Vagina (tissue), 2 donors: Measurements from ENCODE around the gene TLE3. TPM values are rescaled to one million over a fixed set of nuclear protein-coding genes. Genes with fewer than 3 reads are reported as not detected.

ENCODE experiments used
- DNase-seq, 2 donors: peaks; one replicate each; pipeline ENCODE4 v3.0.0-alpha.2; 2017; ENCODE audit errors: extremely low spot score in 2 of 2
- H3K27ac ChIP-seq: fragments of 200-600 bp; sonication (generic); one replicate; pipeline ENCODE4 v1.5.1; 2019
- H3K27me3 ChIP-seq: fragments of 200-600 bp; sonication (generic); one replicate; pipeline ENCODE4 v1.5.1; 2019
- H3K36me3 ChIP-seq, 2 donors: fragments of 200-600 bp; sonication (generic); one replicate each; pipeline ENCODE4 v1.5.1; 2017 to 2019
- H3K4me1 ChIP-seq: fragments of 200-600 bp; sonication (generic); one replicate; pipeline ENCODE4 v1.5.1; 2019
- H3K4me3 ChIP-seq, 2 donors: fragments of 200-600 bp; sonication (generic); 1 replicate in 1 of 2; 2 replicates in 1 of 2; pipeline ENCODE4 v1.5.1; 2016 to 2019
- H3K9me3 ChIP-seq: fragments of 200-600 bp; sonication (generic); one replicate; pipeline ENCODE4 v1.5.1; 2019
- CTCF ChIP-seq, 3 experiments: fragments of 450-650 bp in 2 of 3; fragments of 200-600 bp in 1 of 3; sonication (generic) in 1 of 3; IDR thresholded peaks; one replicate each; pipeline ENCODE4 v1.5.1; 2017 to 2019; ENCODE audit warnings: antibody characterized with exemption in 3 of 3, mild to moderate bottlenecking in 2 of 3, moderate library complexity in 2 of 3
- POLR2A ChIP-seq, 2 donors: fragments of 450-650 bp; IDR thresholded peaks; one replicate each; pipeline ENCODE4 v1.6.1; 2017; ENCODE audit warnings: antibody characterized with exemption in 2 of 2, mild to moderate bottlenecking in 2 of 2, moderate library complexity in 2 of 2
- POLR2AphosphoS5 ChIP-seq, 2 donors: sonication (generic); formaldehyde crosslinking; IDR thresholded peaks; one replicate each; pipeline ENCODE4 v1.9.0; 2017; ENCODE audit warnings: antibody characterized with exemption in 2 of 2, mild to moderate bottlenecking in 2 of 2, low read depth in 1 of 2; ENCODE audit not compliant: insufficient read depth in 1 of 2
- intact Hi-C: fragments of 100-400 bp; cut with DNase I; formaldehyde crosslinking; loops from one replicate; pipeline ENCODE4 v1.15.1; 2023
- total RNA-seq: library from RNA; depleted of rRNA; stranded (reverse); fragments of >200 nt; gene quantifications from one replicate; pipeline ENCODE4 v1.2.3, GENCODE V29; 2016

Gene TLE3
- total RNA-seq, 1 donor from 2014 or later, result 64.6 TPM

DNA sequence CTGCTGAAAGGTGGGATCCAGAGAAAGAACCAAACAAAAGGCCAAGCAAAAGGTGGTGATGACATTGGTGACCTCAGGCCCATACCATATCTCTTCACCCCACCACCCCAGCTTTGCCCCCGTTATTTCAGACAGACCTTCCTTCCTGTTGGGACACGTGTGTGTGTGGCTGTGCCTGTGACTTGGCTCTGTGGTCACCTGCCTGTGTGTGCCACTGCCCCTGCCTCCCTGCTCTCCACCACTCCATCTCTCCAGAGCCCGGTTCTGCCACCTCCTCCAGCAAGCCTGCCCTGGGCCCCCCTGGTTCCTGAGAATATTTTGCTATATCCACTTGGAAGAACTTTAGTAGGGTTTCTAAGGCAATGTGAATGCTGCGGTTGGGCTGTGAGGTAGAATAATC lies 28.6 kb upstream of the TLE3 start:
- no peak for DNase-seq
- Histone ChIP-seq H3K4me1 (peaks cover 20% of the 10 kb centered on the region), H3K9me3 (no peaks in the 10 kb centered on the region), H3K27ac (no peak overlapping the region), H3K27me3 (no peaks in the 10 kb centered on the region), H3K36me3 (no peaks in the 10 kb centered on the region), H3K4me3 (no peak overlapping the region)
- TF ChIP-seq CTCF (IDR thresholded peaks at IDR 0.05), result no peak
- TF ChIP-seq POLR2AphosphoS5 (IDR thresholded peaks at IDR 0.05; ENCODE audit: insufficient read depth in 1 of 2, low read depth in 1 of 2), result no peak
- no peak for TF ChIP-seq POLR2A (IDR thresholded peaks at IDR 0.05)
- intact Hi-C loops, result no loop called here

DNA sequence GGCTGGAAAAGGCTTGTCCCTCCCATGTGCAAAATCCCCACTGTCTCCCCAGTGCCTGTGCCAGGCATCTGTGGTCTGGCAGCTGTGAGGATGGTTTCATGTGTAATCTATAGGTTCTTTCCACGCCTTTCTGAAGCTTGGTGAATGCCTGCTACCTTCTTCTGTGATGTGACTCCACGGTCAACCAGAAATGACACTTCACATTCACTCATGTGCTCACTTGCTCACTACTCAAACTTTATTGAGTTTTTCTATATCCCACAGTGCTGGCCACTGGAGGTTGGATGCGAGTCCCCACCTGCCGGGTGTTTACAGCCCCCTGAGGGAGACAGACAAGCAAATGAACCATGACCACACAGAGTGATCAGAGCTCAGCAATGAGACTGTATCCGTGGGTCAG lies 27.9 kb upstream of the TLE3 start:
- peaks cover 28% of the 10 kb centered on the region for H3K4me1 ChIP-seq
- no peaks in the 10 kb centered on the region for H3K9me3 ChIP-seq
- no peaks in the 10 kb centered on the region for H3K27me3 ChIP-seq
- no peak overlapping the region for H3K27ac ChIP-seq
- no peaks in the 10 kb centered on the region for H3K36me3 ChIP-seq
- DNase-seq, result no peak
- intact Hi-C loops, result no loop called here
- H3K4me3 ChIP-seq, result no peak overlapping the region
- TF ChIP-seq POLR2A (IDR thresholded peaks at IDR 0.05), result no peak
- no peak for TF ChIP-seq CTCF (IDR thresholded peaks at IDR 0.05)
- no peak for TF ChIP-seq POLR2AphosphoS5 (IDR thresholded peaks at IDR 0.05; ENCODE audit: insufficient read depth in 1 of 2, low read depth in 1 of 2)

DNA sequence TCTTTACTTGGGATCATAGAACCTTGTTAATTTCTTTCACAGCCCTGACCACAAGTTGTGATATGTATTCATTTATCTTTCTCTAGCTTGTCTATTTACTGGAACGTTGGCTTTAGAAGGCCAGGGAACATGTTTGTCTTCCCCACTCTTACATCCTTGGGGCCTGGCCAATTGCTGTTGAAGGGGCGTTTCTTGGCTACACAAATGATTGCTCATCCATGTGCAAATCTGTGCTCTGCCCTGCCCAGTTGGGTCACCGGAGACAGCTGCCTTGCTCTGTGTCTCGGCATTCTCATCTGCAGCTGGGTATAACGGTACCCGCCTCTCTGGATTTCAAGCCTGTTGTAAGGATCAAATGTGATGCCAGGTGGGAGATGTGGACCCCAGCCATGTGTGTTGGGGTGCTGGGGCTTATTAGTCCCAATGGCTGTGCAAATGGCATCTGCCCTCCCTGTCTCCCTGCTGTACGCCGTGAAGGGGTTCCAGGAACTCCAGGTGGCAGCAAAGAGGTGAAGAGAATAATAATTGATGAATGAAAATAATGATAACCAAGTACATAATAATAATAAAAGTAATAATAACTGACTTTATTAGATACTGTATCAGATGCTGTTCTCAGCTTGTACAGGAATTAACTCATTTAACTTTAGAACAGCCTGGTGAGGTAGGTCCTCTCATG lies 24.0 kb upstream of the TLE3 start:
- Histone ChIP-seq H3K36me3 (no peaks in the 10 kb centered on the region), H3K9me3 (no peaks in the 10 kb centered on the region), H3K4me3 (no peak overlapping the region), H3K27ac (peak overlapping the region; percentile 60), H3K4me1 (peaks cover 34% of the 10 kb centered on the region), H3K27me3 (no peaks in the 10 kb centered on the region)
- intact Hi-C loops, result loop anchor here (5.0 kb wide), 1 partner anchor 36 kb away; no protein-coding TSS in a partner anchor
- DNase-seq, result no peak
- TF ChIP-seq POLR2AphosphoS5 (IDR thresholded peaks at IDR 0.05; ENCODE audit: insufficient read depth in 1 of 2, low read depth in 1 of 2) (peak; percentile 21 to 30), POLR2A (IDR thresholded peaks at IDR 0.05) (no peak)

DNA sequence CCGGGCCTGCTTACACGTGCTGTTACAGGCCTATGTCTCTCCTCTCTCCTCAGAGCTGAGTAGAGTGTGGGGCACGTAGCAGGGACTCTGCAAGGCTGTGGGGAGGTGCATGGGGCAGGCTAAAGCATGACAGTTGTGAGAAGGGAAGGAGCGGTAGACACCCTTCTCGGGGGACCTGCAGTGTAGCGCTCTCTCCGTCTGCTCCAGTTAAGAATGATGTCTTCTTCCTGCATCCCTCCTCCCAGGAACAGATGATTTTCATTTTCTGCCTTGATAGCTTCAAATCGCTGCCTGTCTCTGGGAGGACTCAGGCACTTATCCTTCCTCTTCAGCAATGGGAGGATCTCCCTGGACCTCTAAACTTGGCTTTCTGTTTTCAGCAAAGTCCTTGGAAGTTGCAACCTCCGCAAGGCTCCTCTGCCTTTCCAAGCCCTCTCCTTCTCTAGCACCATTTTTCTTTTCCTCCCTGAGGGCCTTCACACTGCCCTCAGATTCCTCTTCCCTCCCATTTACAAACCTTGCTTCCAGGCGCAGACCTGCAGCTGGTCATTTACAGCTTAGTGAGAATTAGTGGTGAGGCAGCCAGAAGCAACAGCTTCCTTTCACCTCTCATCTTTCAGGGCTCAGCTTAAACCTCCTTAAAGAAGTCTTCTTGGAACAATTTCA lies 23.4 kb upstream of the TLE3 start:
- H3K4me1 ChIP-seq, result peaks cover 34% of the 10 kb centered on the region

More for the DNA sequence above, 23.4 kb upstream of the TLE3 start:
- no peaks in the 10 kb centered on the region for H3K36me3 ChIP-seq
- no peak for TF ChIP-seq CTCF (IDR thresholded peaks at IDR 0.05)
- TF ChIP-seq POLR2A (IDR thresholded peaks at IDR 0.05), result no peak
- TF ChIP-seq POLR2AphosphoS5 (IDR thresholded peaks at IDR 0.05; ENCODE audit: insufficient read depth in 1 of 2, low read depth in 1 of 2), result no peak
- no peaks in the 10 kb centered on the region for H3K27me3 ChIP-seq
- H3K4me3 ChIP-seq, result no peak overlapping the region
- peak overlapping the region; percentile 60 for H3K27ac ChIP-seq
- no peaks in the 10 kb centered on the region for H3K9me3 ChIP-seq
- intact Hi-C loops, result loop anchor here (5.0 kb wide), 1 partner anchor 36 kb away; no protein-coding TSS in a partner anchor
- no peak for DNase-seq
